GM19035 (cell line): ENCODE measurements around the gene MYZAP.

Source experiments
- ATAC-seq: cut with Tn5 transposase; IDR thresholded peaks from one replicate; pipeline ENCODE4 v1.9.1; 2021; ENCODE audit not compliant: unreplicated experiment

Gene MYZAP, protein sequence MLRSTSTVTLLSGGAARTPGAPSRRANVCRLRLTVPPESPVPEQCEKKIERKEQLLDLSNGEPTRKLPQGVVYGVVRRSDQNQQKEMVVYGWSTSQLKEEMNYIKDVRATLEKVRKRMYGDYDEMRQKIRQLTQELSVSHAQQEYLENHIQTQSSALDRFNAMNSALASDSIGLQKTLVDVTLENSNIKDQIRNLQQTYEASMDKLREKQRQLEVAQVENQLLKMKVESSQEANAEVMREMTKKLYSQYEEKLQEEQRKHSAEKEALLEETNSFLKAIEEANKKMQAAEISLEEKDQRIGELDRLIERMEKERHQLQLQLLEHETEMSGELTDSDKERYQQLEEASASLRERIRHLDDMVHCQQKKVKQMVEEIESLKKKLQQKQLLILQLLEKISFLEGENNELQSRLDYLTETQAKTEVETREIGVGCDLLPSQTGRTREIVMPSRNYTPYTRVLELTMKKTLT

DNA sequence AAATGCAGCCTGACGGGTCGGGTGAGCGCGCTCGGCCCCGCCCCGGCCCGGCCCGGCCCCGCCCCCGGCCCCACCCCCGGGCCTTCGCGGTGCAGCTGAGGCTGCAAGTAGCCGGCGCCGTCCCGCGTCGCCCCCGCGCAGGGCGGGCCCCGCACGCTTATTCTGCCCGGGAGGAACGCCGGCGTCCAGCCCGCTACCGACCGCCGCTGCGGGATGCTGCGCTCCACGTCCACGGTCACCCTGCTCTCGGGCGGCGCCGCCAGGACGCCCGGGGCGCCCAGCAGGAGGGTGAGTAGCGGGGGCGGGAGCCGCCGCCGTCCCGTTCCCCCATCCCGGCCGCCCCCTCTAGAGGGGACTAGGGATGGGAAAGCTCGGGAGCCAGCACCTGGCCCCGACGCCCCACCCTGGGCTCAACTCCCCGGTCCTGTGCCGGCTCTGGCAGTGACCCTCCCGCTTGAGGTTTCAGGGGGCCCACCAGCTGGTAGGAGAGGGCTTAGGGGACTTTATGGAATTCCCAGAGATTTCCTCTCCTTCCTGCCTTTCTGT is at the start of gene MYZAP:
Gene MYZAP (plus strand): TSS at position 83 of the 546 bp plus-strand sequence. CDS start 131 bp downstream, at position 214.
- ATAC-seq, result no peak

- ATAC-seq, result no peak
Observed at GRCh38 chr15:57542505-57542817, 49.2 kb upstream of the MYZAP start.

DNA sequence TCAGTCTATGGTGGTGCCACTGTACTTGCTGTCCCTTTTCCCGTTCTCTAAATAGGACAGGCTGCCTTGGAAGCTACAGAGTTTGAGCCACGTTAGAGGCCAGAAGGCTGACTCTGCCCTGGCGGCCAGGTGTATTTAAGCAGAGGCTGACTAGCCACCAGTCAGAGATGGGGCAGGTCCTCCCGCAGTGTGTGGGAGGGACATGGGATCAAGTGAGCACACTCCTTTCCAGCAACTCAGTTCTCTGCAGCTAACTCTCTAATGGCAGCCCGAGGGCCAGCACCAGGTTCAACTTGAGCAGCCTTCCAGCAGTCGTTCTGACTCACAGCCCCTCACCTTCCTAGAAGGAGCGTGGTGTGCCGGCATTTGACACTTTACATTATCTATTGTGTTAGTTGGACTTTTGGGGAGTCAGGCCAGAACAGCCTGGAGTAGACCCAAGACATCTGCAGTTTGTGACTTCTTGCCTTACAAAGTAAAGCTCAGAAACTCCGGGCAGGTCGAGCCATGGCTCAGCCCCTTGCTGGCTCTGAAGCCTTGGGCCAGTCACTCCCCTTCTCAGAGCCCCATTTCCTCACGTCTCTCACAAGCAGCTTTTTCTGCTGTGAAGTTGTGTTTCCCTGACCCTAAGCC is 46.7 kb upstream of the MYZAP start:
- ATAC-seq, result no peak

DNA sequence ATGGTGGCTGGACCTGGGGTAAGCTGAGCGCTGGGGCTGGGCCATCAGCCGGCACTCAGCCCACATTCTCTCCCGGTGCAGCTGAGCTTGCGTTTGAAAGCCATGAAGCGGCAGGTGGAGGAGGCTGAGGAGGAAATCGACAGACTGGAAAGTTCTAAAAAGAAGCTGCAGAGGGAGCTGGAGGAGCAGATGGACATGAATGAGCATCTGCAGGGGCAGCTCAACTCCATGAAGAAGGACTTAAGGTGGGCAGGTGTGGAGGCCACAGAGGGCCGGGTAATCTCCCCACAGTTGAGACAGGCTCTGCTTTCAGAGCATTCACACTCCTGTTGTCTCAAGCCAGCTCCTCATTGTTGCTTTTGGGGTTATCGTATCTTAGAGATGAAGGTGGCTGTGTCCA is 45.7 kb upstream of the MYZAP start:
- no peak for ATAC-seq

DNA sequence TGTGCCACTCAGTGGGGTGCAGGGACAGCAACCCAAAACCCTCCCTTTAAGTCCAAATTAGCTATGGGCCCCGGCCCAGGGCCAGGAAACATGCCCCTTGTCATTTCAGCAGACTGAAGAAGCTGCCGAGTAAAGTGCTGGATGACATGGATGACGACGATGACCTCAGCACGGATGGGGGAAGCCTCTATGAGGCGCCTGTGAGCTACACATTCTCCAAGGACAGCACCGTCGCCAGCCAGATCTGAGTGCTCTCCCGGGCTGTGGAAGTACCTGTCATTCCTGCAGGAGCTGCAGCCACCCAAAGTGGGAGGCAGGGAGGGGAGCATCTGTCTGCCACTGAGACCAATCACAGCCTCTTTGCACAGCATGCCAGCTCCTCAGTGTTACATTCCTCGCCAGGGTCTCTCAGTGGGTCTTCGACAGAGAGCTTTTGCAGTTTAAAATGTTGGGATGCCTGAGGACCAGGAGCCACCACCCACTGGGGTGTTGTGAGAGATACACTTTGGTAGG is 44.4 kb upstream of the MYZAP start:
- ATAC-seq, result no peak

DNA sequence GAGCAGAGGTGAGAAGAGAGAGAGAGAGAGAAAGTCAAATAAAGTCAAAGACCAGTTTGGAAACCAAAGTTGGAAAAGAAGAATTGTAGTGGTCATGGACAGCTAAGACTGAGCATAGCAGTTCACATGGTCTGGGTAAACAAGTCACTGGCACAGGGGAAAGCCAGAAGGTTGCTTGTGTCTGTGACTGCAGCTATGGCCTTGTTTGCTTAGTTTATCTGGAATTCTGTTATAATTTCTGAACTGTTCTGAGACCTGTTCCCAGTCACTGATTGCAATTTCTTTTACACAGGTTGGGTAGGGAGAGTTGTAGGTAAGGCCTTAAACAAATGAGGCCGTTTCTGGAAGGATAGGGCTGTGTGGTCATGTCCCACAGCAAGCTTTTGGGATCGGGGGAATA is 43.4 kb upstream of the MYZAP start:
- no peak for ATAC-seq

GRCh38 chr15:57548835-57549234 is 42.9 kb upstream of the MYZAP start:
- ATAC-seq, result no peak

DNA sequence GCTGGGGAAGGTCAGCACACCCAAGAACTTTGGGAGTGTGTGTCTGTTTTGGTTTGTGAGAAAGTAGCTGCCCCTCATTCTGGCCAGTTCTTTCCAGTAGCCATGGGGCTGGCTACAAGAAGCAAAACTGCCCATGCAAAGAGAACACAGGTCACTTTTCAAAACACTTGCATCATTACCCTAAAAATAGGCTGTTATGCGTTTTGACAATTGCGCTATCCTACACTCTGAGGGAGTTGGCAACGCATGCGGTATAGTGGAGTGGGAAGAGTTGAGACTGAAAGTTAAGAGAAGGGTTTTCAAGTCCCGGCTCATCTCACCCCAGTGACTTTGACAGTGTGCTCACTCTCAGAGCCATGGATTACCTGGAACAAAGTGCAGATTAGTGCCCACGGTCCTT is 41.8 kb upstream of the MYZAP start:
- ATAC-seq, result no peak

DNA sequence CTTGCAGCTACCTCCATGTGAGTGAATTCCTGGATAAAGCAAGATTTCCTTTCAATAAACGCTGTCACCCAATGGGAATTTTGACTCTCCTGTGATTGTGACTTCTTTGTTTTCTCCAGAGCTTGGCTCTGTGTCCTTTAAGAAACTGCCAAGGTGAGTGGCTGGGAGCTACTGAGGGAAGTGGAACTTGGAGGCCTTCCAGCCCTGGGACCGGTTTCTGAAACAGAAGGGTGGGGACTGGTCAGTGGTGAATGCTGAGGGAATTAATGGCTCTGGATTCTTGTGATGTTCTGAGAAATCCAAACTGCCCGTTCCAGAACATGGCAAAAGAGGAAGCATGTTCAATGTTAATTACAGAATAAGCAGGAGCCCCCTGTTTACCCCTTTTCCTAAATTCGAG is 41.1 kb upstream of the MYZAP start:
- ATAC-seq, result no peak

- ATAC-seq, result no peak
Observed at GRCh38 chr15:57551715-57552677, 39.7 kb upstream of the MYZAP start.

- ATAC-seq, result no peak
Observed at GRCh38 chr15:57552678-57553334, 38.9 kb upstream of the MYZAP start.

DNA sequence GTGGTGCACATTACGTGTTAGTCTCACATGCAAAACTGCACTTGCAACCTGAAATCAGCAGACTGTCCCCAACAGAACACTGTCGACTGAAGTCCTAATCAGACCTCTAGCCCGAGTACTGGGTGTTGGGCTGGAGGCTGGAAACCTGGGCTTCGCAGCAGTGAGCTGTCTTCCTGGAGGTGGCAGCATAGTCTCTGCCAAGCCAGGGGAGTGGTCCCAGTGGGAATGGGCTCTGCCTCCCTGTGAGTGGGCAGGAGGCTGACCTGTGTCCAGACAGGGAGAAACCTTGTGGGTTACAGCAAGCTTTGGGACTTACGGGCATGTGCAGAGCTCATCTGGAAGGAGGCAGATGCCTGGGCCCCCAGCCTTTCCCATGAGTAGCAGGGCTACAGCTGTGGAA is 38.2 kb upstream of the MYZAP start:
- ATAC-seq, result no peak

DNA sequence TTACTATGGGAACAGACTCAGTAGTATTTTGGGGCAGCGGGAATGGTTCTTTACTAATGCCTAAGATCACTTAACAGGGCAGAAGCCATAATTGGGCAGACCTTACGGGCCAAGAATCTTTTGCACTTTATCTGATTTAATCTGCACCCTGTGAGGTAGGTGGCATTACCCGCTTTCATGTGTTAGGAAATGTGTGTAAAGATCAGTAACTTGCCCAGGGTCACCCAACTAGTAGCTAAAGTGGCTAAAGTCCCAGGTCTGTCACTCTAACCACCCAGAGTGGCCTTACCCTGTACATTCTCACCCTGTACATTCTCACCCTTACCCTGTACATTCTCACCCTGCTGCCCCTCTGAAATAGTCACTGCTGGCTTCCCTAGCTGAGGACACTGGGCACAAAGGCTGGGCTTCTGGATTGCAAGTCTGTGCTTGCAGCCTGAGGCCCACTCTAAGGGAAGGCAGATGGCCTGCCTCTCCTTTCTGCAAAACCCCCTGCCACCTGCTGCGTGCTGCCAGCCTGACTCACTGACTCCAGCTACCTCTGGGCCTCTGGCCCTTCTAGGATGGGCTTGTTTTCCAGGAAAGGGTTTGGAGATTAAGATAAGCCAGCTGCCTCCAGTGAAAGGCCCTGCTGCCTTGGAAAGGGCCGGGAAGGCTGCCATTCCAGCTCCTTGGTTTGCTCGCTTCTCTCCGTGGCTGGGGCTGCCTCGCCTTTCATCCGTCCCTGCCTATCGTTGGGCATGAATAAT is 37.5 kb upstream of the MYZAP start:
- no peak for ATAC-seq

GRCh38 chr15:57554812-57555179 is 36.9 kb upstream of the MYZAP start:
- ATAC-seq, result no peak

GRCh38 chr15:57555270-57555669 is 36.4 kb upstream of the MYZAP start:
- ATAC-seq, result no peak

DNA sequence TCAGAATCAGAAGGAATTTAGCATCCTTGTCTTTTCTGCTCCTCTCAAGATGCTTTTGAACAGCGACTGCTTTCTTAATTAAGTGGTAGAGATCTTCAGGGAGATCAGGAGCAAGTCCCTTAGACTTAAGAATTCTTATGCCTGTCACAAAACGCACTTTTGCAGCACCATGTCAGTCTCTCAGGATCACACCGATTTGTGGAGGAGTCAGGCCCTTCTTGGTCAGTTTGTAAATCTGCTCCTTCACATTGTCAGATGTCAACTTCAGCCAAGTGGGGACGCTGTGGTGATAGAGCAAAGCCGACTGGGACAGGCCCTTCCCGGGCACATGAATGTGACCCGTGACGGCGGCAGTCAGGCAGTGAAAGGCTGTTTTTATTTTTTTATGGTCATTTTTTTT is 35.7 kb upstream of the MYZAP start:
- no peak for ATAC-seq

- no peak for ATAC-seq
Observed at GRCh38 chr15:57557267-57557666, 34.4 kb upstream of the MYZAP start.

GRCh38 chr15:57557810-57558209 is 33.9 kb upstream of the MYZAP start:
- ATAC-seq, result no peak

- ATAC-seq, result no peak
Observed at GRCh38 chr15:57559875-57560274, 31.8 kb upstream of the MYZAP start.
